ENCODE results near the gene LTN1. TPM values are rescaled to one million over a fixed set of nuclear protein-coding genes. Genes with fewer than 3 reads are reported as not detected.

The LTN1 gene
- total and polyA plus RNA-seq, 4 donors: 4.5 to 46.9 (median 12.0) TPM

GRCh38 chr21:28904961-28905435 lies 87.7 kb downstream of the LTN1 start:
- DNase-seq: no peak

GRCh38 chr21:28903448-28903847 lies 89.2 kb downstream of the LTN1 start:
- Histone ChIP-seq H3K9ac (ENCODE audit: insufficient read depth in 1 of 2, low read length in 2 of 2) (no peak overlapping the region), H3K27me3 (ENCODE audit: control insufficient read depth in 3 of 3, insufficient read depth in 3 of 3, low read length in 2 of 3) (no peaks in the 10 kb centered on the region), H3K36me3 (ENCODE audit: control insufficient read depth in 4 of 4, insufficient read depth in 4 of 4, low read length in 4 of 4) (no peaks in the 10 kb centered on the region), H3K4me3 (no peak overlapping the region), H3K27ac (ENCODE audit: low read depth in 1 of 2, low read length in 1 of 2) (no peak overlapping the region), H3K9me3 (ENCODE audit: control insufficient read depth in 4 of 4, insufficient read depth in 3 of 4, low read length in 3 of 4) (no peaks in the 10 kb centered on the region), H3K4me1 (ENCODE audit: control insufficient read depth in 5 of 5, insufficient read depth in 5 of 5, low read length in 5 of 5) (no peaks in the 10 kb centered on the region)
- 90 to 91% methylated on average over 18 of the region's 18 CpGs for WGBS, 2 donors
- DNase-seq (no peak), ATAC-seq (ENCODE audit: insufficient read depth, low FRiP score) (no peak)
- TF ChIP-seq, protein P1, sequence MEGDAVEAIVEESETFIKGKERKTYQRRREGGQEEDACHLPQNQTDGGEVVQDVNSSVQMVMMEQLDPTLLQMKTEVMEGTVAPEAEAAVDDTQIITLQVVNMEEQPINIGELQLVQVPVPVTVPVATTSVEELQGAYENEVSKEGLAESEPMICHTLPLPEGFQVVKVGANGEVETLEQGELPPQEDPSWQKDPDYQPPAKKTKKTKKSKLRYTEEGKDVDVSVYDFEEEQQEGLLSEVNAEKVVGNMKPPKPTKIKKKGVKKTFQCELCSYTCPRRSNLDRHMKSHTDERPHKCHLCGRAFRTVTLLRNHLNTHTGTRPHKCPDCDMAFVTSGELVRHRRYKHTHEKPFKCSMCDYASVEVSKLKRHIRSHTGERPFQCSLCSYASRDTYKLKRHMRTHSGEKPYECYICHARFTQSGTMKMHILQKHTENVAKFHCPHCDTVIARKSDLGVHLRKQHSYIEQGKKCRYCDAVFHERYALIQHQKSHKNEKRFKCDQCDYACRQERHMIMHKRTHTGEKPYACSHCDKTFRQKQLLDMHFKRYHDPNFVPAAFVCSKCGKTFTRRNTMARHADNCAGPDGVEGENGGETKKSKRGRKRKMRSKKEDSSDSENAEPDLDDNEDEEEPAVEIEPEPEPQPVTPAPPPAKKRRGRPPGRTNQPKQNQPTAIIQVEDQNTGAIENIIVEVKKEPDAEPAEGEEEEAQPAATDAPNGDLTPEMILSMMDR (IDR thresholded peaks at IDR 0.05; ENCODE audit: control extremely low read depth, extremely low read depth): no peak

More at GRCh38 chr21:28904961-28905435, 87.7 kb downstream of the LTN1 start:
- no peaks in the 10 kb centered on the region for H3K36me3 ChIP-seq (ENCODE audit: control insufficient read depth in 4 of 4, insufficient read depth in 4 of 4, low read length in 4 of 4)
- no peaks in the 10 kb centered on the region for H3K27me3 ChIP-seq (ENCODE audit: control insufficient read depth in 3 of 3, insufficient read depth in 3 of 3, low read length in 2 of 3)
- ATAC-seq (ENCODE audit: insufficient read depth, low FRiP score): no peak
- H3K27ac ChIP-seq (ENCODE audit: low read depth in 1 of 2, low read length in 1 of 2): no peak overlapping the region
- H3K4me1 ChIP-seq (ENCODE audit: control insufficient read depth in 5 of 5, insufficient read depth in 5 of 5, low read length in 5 of 5): no peaks in the 10 kb centered on the region
- H3K9me3 ChIP-seq (ENCODE audit: control insufficient read depth in 4 of 4, insufficient read depth in 3 of 4, low read length in 3 of 4): no peaks in the 10 kb centered on the region
- no peak overlapping the region for H3K4me3 ChIP-seq
- TF ChIP-seq, protein P1 (IDR thresholded peaks at IDR 0.05; ENCODE audit: control extremely low read depth, extremely low read depth): no peak
- H3K9ac ChIP-seq (ENCODE audit: insufficient read depth in 1 of 2, low read length in 2 of 2): no peak overlapping the region
- WGBS, 2 donors: 85 to 94% methylated on average over 1 of the region's 1 CpG

DNA sequence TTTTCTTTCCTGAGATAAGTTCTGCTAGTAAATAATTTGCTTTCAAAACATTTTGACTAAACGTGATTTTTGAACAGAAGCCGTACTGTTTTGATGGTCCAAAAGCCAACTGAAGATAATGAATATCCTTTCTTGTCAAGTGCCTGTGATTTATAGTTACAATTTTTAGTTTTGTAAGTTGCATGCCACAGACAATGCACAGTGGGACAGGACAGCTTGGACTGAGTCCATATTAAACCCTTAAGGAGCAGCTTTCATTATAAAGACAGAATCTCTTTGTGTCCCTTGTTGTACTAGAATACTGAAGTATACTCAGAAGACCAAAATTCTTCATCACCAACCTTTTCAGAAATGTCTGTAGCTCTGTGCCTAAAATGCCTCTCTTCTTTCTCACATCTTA lies 92.2 kb downstream of the LTN1 start:
- H3K4me3 ChIP-seq: no peak overlapping the region
- DNase-seq: no peak
- no peaks in the 10 kb centered on the region for H3K27me3 ChIP-seq (ENCODE audit: control insufficient read depth in 3 of 3, insufficient read depth in 3 of 3, low read length in 2 of 3)
- no peaks in the 10 kb centered on the region for H3K9me3 ChIP-seq (ENCODE audit: control insufficient read depth in 4 of 4, insufficient read depth in 3 of 4, low read length in 3 of 4)
- TF ChIP-seq, protein P1 (IDR thresholded peaks at IDR 0.05; ENCODE audit: control extremely low read depth, extremely low read depth): no peak
- H3K27ac ChIP-seq (ENCODE audit: low read depth in 1 of 2, low read length in 1 of 2): no peak overlapping the region
- 74 to 91% methylated on average over 2 of the region's 2 CpGs for WGBS, 2 donors
- no peak overlapping the region for H3K9ac ChIP-seq (ENCODE audit: insufficient read depth in 1 of 2, low read length in 2 of 2)
- ATAC-seq (ENCODE audit: insufficient read depth, low FRiP score): no peak
- H3K36me3 ChIP-seq (ENCODE audit: control insufficient read depth in 4 of 4, insufficient read depth in 4 of 4, low read length in 4 of 4): no peaks in the 10 kb centered on the region
- no peaks in the 10 kb centered on the region for H3K4me1 ChIP-seq (ENCODE audit: control insufficient read depth in 5 of 5, insufficient read depth in 5 of 5, low read length in 5 of 5)

DNA sequence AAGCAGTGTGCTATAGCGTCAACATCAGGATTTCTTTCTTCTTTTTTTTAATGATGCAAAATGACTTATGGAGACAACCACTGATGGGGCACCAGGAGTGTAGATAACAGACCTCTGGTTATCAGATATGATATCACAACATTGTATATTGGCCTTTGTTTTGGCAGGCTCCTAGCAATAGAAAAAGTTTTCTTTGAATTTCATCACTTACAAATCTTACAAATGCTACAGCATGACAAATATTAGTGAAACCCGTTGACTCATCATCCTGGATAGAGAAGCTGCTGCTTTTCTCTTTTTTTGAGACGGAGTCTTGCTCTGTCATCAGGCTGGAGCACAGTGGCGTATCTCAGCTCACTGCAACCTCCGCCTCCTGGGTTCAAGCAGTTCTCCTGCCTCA lies 92.9 kb downstream of the LTN1 start:
- no peaks in the 10 kb centered on the region for H3K27me3 ChIP-seq (ENCODE audit: control insufficient read depth in 3 of 3, insufficient read depth in 3 of 3, low read length in 2 of 3)
- H3K27ac ChIP-seq (ENCODE audit: low read depth in 1 of 2, low read length in 1 of 2): no peak overlapping the region
- no peaks in the 10 kb centered on the region for H3K9me3 ChIP-seq (ENCODE audit: control insufficient read depth in 4 of 4, insufficient read depth in 3 of 4, low read length in 3 of 4)
- H3K4me1 ChIP-seq (ENCODE audit: control insufficient read depth in 5 of 5, insufficient read depth in 5 of 5, low read length in 5 of 5): no peaks in the 10 kb centered on the region
- no peak overlapping the region for H3K4me3 ChIP-seq
- no peak for ATAC-seq (ENCODE audit: insufficient read depth, low FRiP score)
- TF ChIP-seq, protein P1 (IDR thresholded peaks at IDR 0.05; ENCODE audit: control extremely low read depth, extremely low read depth): no peak
- DNase-seq: no peak
- H3K36me3 ChIP-seq (ENCODE audit: control insufficient read depth in 4 of 4, insufficient read depth in 4 of 4, low read length in 4 of 4): no peaks in the 10 kb centered on the region
- WGBS, 2 donors: 84 to 92% methylated on average over 5 of the region's 5 CpGs
- no peak overlapping the region for H3K9ac ChIP-seq (ENCODE audit: insufficient read depth in 1 of 2, low read length in 2 of 2)

All from lung (tissue), 12 donors.